ENCODE measurements around the gene ITPR2. TPM values are rescaled to one million over a fixed set of nuclear protein-coding genes. Genes with fewer than 3 reads are reported as not detected.

Gene ITPR2
- total and polyA plus RNA-seq, 2 of the 13 experiments (the other 11 are each of a cell fraction or from before 2014, with no cell fraction given) = 31.9 to 81.9 TPM

GRCh38 chr12:26832822-26833742 lies at the start of gene ITPR2 (continued):
- TF ChIP-seq, protein P1, sequence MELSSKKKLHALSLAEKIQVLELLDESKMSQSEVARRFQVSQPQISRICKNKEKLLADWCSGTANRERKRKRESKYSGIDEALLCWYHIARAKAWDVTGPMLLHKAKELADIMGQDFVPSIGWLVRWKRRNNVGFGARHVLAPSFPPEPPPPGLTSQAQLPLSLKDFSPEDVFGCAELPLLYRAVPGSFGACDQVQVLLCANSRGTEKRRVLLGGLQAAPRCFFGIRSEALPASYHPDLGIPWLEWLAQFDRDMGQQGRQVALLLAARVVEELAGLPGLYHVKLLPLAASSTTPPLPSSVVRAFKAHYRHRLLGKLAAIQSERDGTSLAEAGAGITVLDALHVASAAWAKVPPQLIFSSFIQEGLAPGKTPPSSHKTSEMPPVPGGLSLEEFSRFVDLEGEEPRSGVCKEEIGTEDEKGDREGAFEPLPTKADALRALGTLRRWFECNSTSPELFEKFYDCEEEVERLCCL (CRISPR knock-in tag; IDR thresholded peaks at IDR 0.05; ENCODE audit: borderline replicate concordance) = no peak
- TF ChIP-seq AGO1 (IDR thresholded peaks at IDR 0.05; ENCODE audit: low read depth, low read length, poor library complexity, severe bottlenecking) (no peak), POGK (CRISPR knock-in tag; conservative IDR thresholded peaks at IDR 0.05) (peak; percentile 78), MTA1 (CRISPR knock-in tag; IDR thresholded peaks at IDR 0.05; ENCODE audit: borderline replicate concordance) (peak; percentile 44; the same call in 1 of the 2 replicates), ZC3H13 (CRISPR knock-in tag; IDR thresholded peaks at IDR 0.05) (peak; percentile 87; the same call in 1 of the 2 replicates), HIVEP1 (CRISPR knock-in tag; IDR thresholded peaks at IDR 0.05) (no peak), ZMYM2 (CRISPR knock-in tag; IDR thresholded peaks at IDR 0.05) (no peak), ZNF430 (CRISPR knock-in tag; IDR thresholded peaks at IDR 0.05) (peak; percentile 79; the same call in 1 of the 2 replicates), NR2F2 (IDR thresholded peaks at IDR 0.05; ENCODE audit: borderline replicate concordance, low read depth) (no peak), ZNF30 (CRISPR knock-in tag; IDR thresholded peaks at IDR 0.05) (no peak), ZNF33B (CRISPR knock-in tag; IDR thresholded peaks at IDR 0.05) (0 out of 2 replicates have a peak, but pooled peaks have one; percentile 51), JUN (CRISPR knock-in tag; IDR thresholded peaks at IDR 0.05) (no peak), ZFYVE20 (CRISPR knock-in tag; IDR thresholded peaks at IDR 0.05; ENCODE audit: borderline replicate concordance, low read depth) (0 out of 2 replicates have a peak, but pooled peaks have one; percentile 16), ZSCAN29 (CRISPR knock-in tag; conservative IDR thresholded peaks at IDR 0.05) (no peak), U2AF1 (optimal IDR thresholded peaks at IDR 0.05; ENCODE audit: low read depth, low read length) (no peak), NR3C1 (CRISPR knock-in tag; IDR thresholded peaks at IDR 0.05) (no peak), ZNF124 (CRISPR knock-in tag; IDR thresholded peaks at IDR 0.05) (peak; percentile 31; the same call in 1 of the 2 replicates), NR2F6 (IDR thresholded peaks at IDR 0.05) (no peak), NR2F6 (CRISPR knock-in tag; IDR thresholded peaks at IDR 0.05) (no peak), ATF3 (CRISPR knock-in tag; IDR thresholded peaks at IDR 0.05) (no peak), ZNF496 (CRISPR knock-in tag; IDR thresholded peaks at IDR 0.05; ENCODE audit: insufficient replicate concordance) (no peak), SP1 (IDR thresholded peaks at IDR 0.05) (no peak), SP1 (CRISPR knock-in tag; IDR thresholded peaks at IDR 0.05) (peak; percentile 22; the same call in 1 of the 2 replicates), ZNF335 (CRISPR knock-in tag; IDR thresholded peaks at IDR 0.05) (no peak; the same call in none of the 2 replicates), HDAC6 (IDR thresholded peaks at IDR 0.05; ENCODE audit: low read depth, low read length) (no peak), ZNF670 (CRISPR knock-in tag; IDR thresholded peaks at IDR 0.05; ENCODE audit: borderline replicate concordance) (no peak), ZNF441 (CRISPR knock-in tag; IDR thresholded peaks at IDR 0.05; ENCODE audit: borderline replicate concordance) (no peak), ATRX (CRISPR knock-in tag; IDR thresholded peaks at IDR 0.05; ENCODE audit: borderline replicate concordance) (no peak), KLF9 (CRISPR knock-in tag; IDR thresholded peaks at IDR 0.05; ENCODE audit: low read depth) (0 out of 2 replicates have a peak, but pooled peaks have one; percentile 27)
